Hepatocyte (in vitro differentiated cells): Measurements from ENCODE around the gene ZC3H15. TPM values are rescaled to one million over a fixed set of nuclear protein-coding genes. Genes with fewer than 3 reads are reported as not detected.

Source experiments
- DNase-seq: peaks from one replicate; pipeline ENCODE4 v3.0.0-alpha.2; 2016; ENCODE audit warnings: low spot score
- H2AFZ ChIP-seq: fragments of 200-600 bp; sonication (generic); 2 replicates; pipeline ENCODE4 v1.6.0; 2016; ENCODE audit warnings: antibody characterized with exemption, mild to moderate bottlenecking
- H3K27ac ChIP-seq: fragments of 200-600 bp; sonication (generic); 2 replicates; pipeline ENCODE4 v1.5.1; 2016; ENCODE audit warnings: mild to moderate bottlenecking
- H3K27me3 ChIP-seq: fragments of 200-600 bp; sonication (generic); 2 replicates; pipeline ENCODE4 v1.6.1; 2016
- H3K36me3 ChIP-seq: fragments of 200-600 bp; sonication (generic); replicated peaks from 2 replicates; pipeline ENCODE4 v1.5.1; 2016; ENCODE audit warnings: low read depth; ENCODE audit not compliant: insufficient read depth
- H3K4me1 ChIP-seq: fragments of 200-600 bp; sonication (generic); 2 replicates; pipeline ENCODE4 v1.5.1; 2016; ENCODE audit warnings: mild to moderate bottlenecking, moderate library complexity; ENCODE audit not compliant: insufficient read depth
- H3K4me2 ChIP-seq: fragments of 200-600 bp; sonication (generic); 2 replicates; pipeline ENCODE4 v1.6.0; 2016
- H3K4me3 ChIP-seq: fragments of 200-600 bp; sonication (generic); 2 replicates; pipeline ENCODE4 v1.5.1; 2016; ENCODE audit warnings: mild to moderate bottlenecking
- H3K79me2 ChIP-seq: fragments of 200-600 bp; sonication (generic); 2 replicates; pipeline ENCODE4 v1.6.0; 2017; ENCODE audit warnings: mild to moderate bottlenecking
- H3K9me2 ChIP-seq: fragments of 200-600 bp; sonication (generic); replicated peaks from 2 replicates; pipeline ENCODE4 v1.6.0; 2017; ENCODE audit warnings: mild to moderate bottlenecking; ENCODE audit not compliant: insufficient read depth
- H3K9me3 ChIP-seq: fragments of 200-600 bp; sonication (generic); 2 replicates; pipeline ENCODE4 v1.5.1; 2016; ENCODE audit warnings: low read depth, mild to moderate bottlenecking
- H4K20me1 ChIP-seq: fragments of 200-600 bp; sonication (generic); 2 replicates; pipeline ENCODE4 v1.6.0; 2016; ENCODE audit warnings: mild to moderate bottlenecking; ENCODE audit not compliant: insufficient read depth, poor library complexity, severe bottlenecking
- EZH2 ChIP-seq: fragments of 200-600 bp; sonication (generic); IDR thresholded peaks from 2 replicates; pipeline ENCODE4 v1.6.1; 2016; ENCODE audit warnings: antibody characterized with exemption, mild to moderate bottlenecking, borderline replicate concordance
- EZH2phosphoT487 ChIP-seq: fragments of 200-600 bp; sonication (generic); IDR thresholded peaks from one replicate; pipeline ENCODE4 v1.6.1; 2018; ENCODE audit warnings: antibody characterized with exemption, mild to moderate bottlenecking, low read depth, moderate library complexity; ENCODE audit not compliant: unreplicated experiment, severe bottlenecking
- WGBS: methylation state at CpG from one replicate; pipeline ENCODE4 v1.1.6; 2016; ENCODE audit warnings: low lambda C conversion rate; ENCODE audit errors: missing lambda C conversion rate; 5-methylcytosine and 5-hydroxymethylcytosine counted together
- polyA plus RNA-seq: library from polyadenylated mRNA; unstranded; fragments of >200 nt; fragmentation: Nextera tagmentation; extraction: Ambion mirVana; gene quantifications from 2 replicates; pipeline ENCODE4 v1.2.1, GENCODE V29; 2016
- total RNA-seq: library from RNA; depleted of rRNA; stranded (reverse); fragments of >200 nt; gene quantifications from 2 replicates; pipeline ENCODE4 v1.2.3, GENCODE V29; 2014
- TF ChIP-seq, protein P1 (sequence below): fragments of 200-600 bp; sonication (generic); IDR thresholded peaks from 2 replicates; pipeline ENCODE4 v1.5.1; 2016; ENCODE audit warnings: antibody characterized with exemption, mild to moderate bottlenecking; ENCODE audit not compliant: poor library complexity

Gene ZC3H15
- total and polyA plus RNA-seq, 2 experiments from 2014 or later, result 74.6 to 77.2 TPM

- H4K20me1 ChIP-seq, result no peaks in the 10 kb centered on the region
- no peaks in the 10 kb centered on the region for H3K9me3 ChIP-seq
- H3K27me3 ChIP-seq, result no peaks in the 10 kb centered on the region
- no peaks in the 10 kb centered on the region for H3K36me3 ChIP-seq
- WGBS, result 22% methylated on average over 1 of the region's 1 CpG
- H3K27ac ChIP-seq, result peak overlapping the region; percentile 76
- peaks cover 5% of the 10 kb centered on the region for H3K4me1 ChIP-seq
- H2AFZ ChIP-seq, result no peak overlapping the region
- no peaks in the 10 kb centered on the region for H3K79me2 ChIP-seq
- H3K4me2 ChIP-seq, result peak overlapping the region; percentile 16
- H3K4me3 ChIP-seq, result no peak overlapping the region
- no peak for TF ChIP-seq EZH2phosphoT487
- TF ChIP-seq, protein P1, sequence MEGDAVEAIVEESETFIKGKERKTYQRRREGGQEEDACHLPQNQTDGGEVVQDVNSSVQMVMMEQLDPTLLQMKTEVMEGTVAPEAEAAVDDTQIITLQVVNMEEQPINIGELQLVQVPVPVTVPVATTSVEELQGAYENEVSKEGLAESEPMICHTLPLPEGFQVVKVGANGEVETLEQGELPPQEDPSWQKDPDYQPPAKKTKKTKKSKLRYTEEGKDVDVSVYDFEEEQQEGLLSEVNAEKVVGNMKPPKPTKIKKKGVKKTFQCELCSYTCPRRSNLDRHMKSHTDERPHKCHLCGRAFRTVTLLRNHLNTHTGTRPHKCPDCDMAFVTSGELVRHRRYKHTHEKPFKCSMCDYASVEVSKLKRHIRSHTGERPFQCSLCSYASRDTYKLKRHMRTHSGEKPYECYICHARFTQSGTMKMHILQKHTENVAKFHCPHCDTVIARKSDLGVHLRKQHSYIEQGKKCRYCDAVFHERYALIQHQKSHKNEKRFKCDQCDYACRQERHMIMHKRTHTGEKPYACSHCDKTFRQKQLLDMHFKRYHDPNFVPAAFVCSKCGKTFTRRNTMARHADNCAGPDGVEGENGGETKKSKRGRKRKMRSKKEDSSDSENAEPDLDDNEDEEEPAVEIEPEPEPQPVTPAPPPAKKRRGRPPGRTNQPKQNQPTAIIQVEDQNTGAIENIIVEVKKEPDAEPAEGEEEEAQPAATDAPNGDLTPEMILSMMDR, result no peak
- TF ChIP-seq EZH2, result no peak
- H3K9me2 ChIP-seq, result no peaks in the 10 kb centered on the region
- DNase-seq, result peak; percentile 51
Measured at GRCh38 chr2:186544255-186544675, 58.2 kb downstream of the ZC3H15 start.

GRCh38 chr2:186546846-186547245, 60.8 kb downstream of the ZC3H15 start:
- no peak for TF ChIP-seq EZH2phosphoT487
- no peak for TF ChIP-seq EZH2
- TF ChIP-seq, protein P1, result no peak
- Histone ChIP-seq H3K9me2 (no peaks in the 10 kb centered on the region), H3K79me2 (no peaks in the 10 kb centered on the region), H3K4me3 (no peak overlapping the region), H3K9me3 (no peaks in the 10 kb centered on the region), H3K36me3 (no peaks in the 10 kb centered on the region), H4K20me1 (no peaks in the 10 kb centered on the region), H2AFZ (no peak overlapping the region), H3K27me3 (no peaks in the 10 kb centered on the region), H3K4me2 (no peak overlapping the region), H3K4me1 (peaks cover 5% of the 10 kb centered on the region), H3K27ac (no peak overlapping the region)
- WGBS, result 0% methylated on average over 1 of the region's 1 CpG
- no peak for DNase-seq

DNA sequence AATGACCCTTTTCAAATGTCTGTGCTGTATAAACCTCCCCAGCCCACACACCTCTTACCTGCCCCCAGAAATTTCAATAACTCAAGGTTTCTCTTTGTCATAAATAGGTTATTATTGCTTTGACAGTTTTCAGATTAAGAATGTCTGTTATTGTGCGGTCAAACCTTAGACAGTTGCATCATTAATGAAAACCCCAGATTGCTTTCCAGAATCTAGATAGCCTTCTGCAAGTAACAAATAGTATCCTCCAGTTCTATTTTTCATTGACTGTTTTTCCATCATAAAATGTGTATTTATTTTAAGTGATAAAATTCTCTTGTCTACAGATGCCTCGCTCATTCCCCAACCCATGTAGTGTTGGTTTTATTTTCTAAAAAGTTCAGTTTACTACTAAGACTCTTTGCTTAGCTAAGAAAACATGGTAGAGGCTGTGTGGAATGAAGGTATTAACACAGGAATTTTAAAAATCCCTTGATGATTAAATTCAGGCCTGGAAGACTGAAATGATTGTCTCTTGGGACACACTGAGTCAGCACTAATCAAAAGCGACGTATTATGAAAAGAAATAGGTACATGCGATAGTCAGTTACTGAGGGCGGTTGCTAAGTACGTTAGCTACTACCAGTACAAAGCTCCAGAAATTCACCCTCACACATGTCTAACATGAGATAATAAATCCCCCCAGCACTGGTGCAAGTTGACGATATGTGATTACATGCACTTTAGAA, 65.4 kb downstream of the ZC3H15 start:
- no peak for DNase-seq
- Histone ChIP-seq H3K36me3 (no peaks in the 10 kb centered on the region), H4K20me1 (no peaks in the 10 kb centered on the region), H3K79me2 (no peaks in the 10 kb centered on the region), H3K9me3 (no peaks in the 10 kb centered on the region), H3K4me3 (no peak overlapping the region), H3K27me3 (no peaks in the 10 kb centered on the region), H3K9me2 (no peaks in the 10 kb centered on the region), H3K27ac (no peak overlapping the region), H3K4me2 (no peak overlapping the region), H2AFZ (no peak overlapping the region), H3K4me1 (no peaks in the 10 kb centered on the region)
- 76% methylated on average over 8 of the region's 8 CpGs for WGBS
- TF ChIP-seq, protein P1, result no peak
- no peak for TF ChIP-seq EZH2phosphoT487
- TF ChIP-seq EZH2, result no peak
